HL-60 (cell line): ENCODE measurements around the gene PPP2R5C.

Experiments used
- DNase-seq, 2 experiments: peaks; one replicate each; pipeline ENCODE4 v3.0.0-alpha.2; 2010 to 2020; ENCODE audit warnings: low read depth in 1 of 2, low spot score in 1 of 2
- H3K27ac ChIP-seq: fragments of 250-450 bp; sonication (Bioruptor Pico); replicated peaks from 2 replicates; pipeline ENCODE4 v1.5.1; 2020; ENCODE audit warnings: mild to moderate bottlenecking, moderate library complexity
- H3K27me3 ChIP-seq: fragments of 250-450 bp; sonication (Bioruptor Pico); 2 replicates; pipeline ENCODE4 v1.5.1; 2021; ENCODE audit warnings: mild to moderate bottlenecking, moderate library complexity; ENCODE audit not compliant: insufficient read depth, poor library complexity, severe bottlenecking
- H3K4me3 ChIP-seq: replicated peaks from 2 replicates; pipeline ENCODE4 v1.5.1; 2011; ENCODE audit warnings: mild to moderate bottlenecking, control low read depth, low read length; ENCODE audit not compliant: insufficient read depth
- CTCF ChIP-seq: IDR thresholded peaks from one replicate; pipeline ENCODE4 v1.5.1; 2011; ENCODE audit warnings: low read length, control low read depth, inconsistent platforms; ENCODE audit not compliant: insufficient read depth
- GABPA ChIP-seq: IDR thresholded peaks from 2 replicates; pipeline ENCODE4 v1.6.1; 2012; ENCODE audit warnings: low read depth
- POLR2AphosphoS5 ChIP-seq: IDR thresholded peaks from 2 replicates; pipeline ENCODE4 v1.6.1; 2012; ENCODE audit warnings: low read depth
- REST ChIP-seq: IDR thresholded peaks from 2 replicates; pipeline ENCODE4 v1.6.1; 2012; ENCODE audit warnings: low read depth; ENCODE audit not compliant: insufficient replicate concordance
- SPI1 ChIP-seq: IDR thresholded peaks from 2 replicates; pipeline ENCODE4 v1.6.1; 2012; ENCODE audit warnings: low read depth, mild to moderate bottlenecking, borderline replicate concordance

PPP2R5C gene

GRCh38 chr14:101714394-101714793 is 47.1 kb upstream of the PPP2R5C start:
- TF ChIP-seq GABPA (no peak), SPI1 (no peak), REST (no peak), CTCF (no peak), POLR2AphosphoS5 (no peak)

GRCh38 chr14:101715210-101716076 is 46.1 kb upstream of the PPP2R5C start:
- TF ChIP-seq CTCF (no peak), GABPA (no peak), REST (no peak), POLR2AphosphoS5 (no peak)
- no peaks in the 10 kb centered on the region for H3K27me3 ChIP-seq
- no peak overlapping the region for H3K27ac ChIP-seq
- no peak overlapping the region for H3K4me3 ChIP-seq
- DNase-seq, result no peak

More at GRCh38 chr14:101714394-101714793, 47.1 kb upstream of the PPP2R5C start:
- DNase-seq, result no peak
- Histone ChIP-seq H3K27me3 (no peaks in the 10 kb centered on the region), H3K27ac (no peak overlapping the region), H3K4me3 (no peak overlapping the region)

- Histone ChIP-seq H3K4me3 (no peak overlapping the region), H3K27ac (no peak overlapping the region), H3K27me3 (no peaks in the 10 kb centered on the region)
- DNase-seq, result no peak
- TF ChIP-seq SPI1, result no peak
- TF ChIP-seq POLR2AphosphoS5, result no peak
- no peak for TF ChIP-seq GABPA
- no peak for TF ChIP-seq REST
- TF ChIP-seq CTCF, result no peak
Measured at GRCh38 chr14:101716077-101716950, 45.2 kb upstream of the PPP2R5C start.
